OCI-LY1 (cell line): ENCODE data around the gene SCN1A.

ENCODE experiments used
- CTCF ChIP-seq: fragments of 200-600 bp; sonication (generic), shearing (Covaris generic); IDR thresholded peaks from 2 replicates; pipeline ENCODE4 v1.5.1; 2017; ENCODE audit warnings: mild to moderate bottlenecking, antibody characterized with exemption, low read length, moderate library complexity, mixed read lengths
- EZH2 ChIP-seq: fragments of 200-600 bp; sonication (generic), shearing (Covaris generic); IDR thresholded peaks from 2 replicates; pipeline ENCODE4 v1.8.0; 2017; ENCODE audit warnings: borderline replicate concordance, mixed run types, mild to moderate bottlenecking, antibody characterized with exemption, low read length, moderate library complexity, mixed read lengths

GRCh38 chr2:165953306-165953654 is 174.5 kb downstream of the SCN1A start:
- TF ChIP-seq CTCF (no peak), EZH2 (no peak)
